Measurements from ENCODE around the gene FOXO6. TPM values are rescaled to one million over a fixed set of nuclear protein-coding genes. Genes with fewer than 3 reads are reported as not detected.

The FOXO6 gene
- polyA plus RNA-seq, 1 donor (not counting 4 experiments of a cell fraction or from before 2014, with no cell fraction given): not detected

- Histone ChIP-seq H3K9ac (ENCODE audit: control insufficient read depth, extremely low read depth, insufficient read depth, low read length) (no peak overlapping the region), H3K4me2 (ENCODE audit: control insufficient read depth, extremely low read depth, insufficient read depth, low read depth, low read length) (no peak overlapping the region), H3K4me3 (ENCODE audit: control insufficient read depth in 2 of 3, extremely low read depth in 1 of 3, insufficient read depth in 2 of 3, low read depth in 1 of 3, low read length in 3 of 3) (no peak overlapping the region), H2AFZ (ENCODE audit: control insufficient read depth, low read length) (no peak overlapping the region), H3K4me1 (ENCODE audit: control insufficient read depth, extremely low read depth, insufficient read depth, low read length) (peaks cover 2% of the 10 kb centered on the region), H3K36me3 (ENCODE audit: control insufficient read depth in 2 of 2, extremely low read depth in 1 of 2, insufficient read depth in 2 of 2, low read length in 2 of 2) (no peaks in the 10 kb centered on the region), H3K9me3 (ENCODE audit: control insufficient read depth, low read depth, low read length) (no peaks in the 10 kb centered on the region), H3K27ac (ENCODE audit: control insufficient read depth, insufficient read depth, low read length) (no peak overlapping the region), H3K79me2 (ENCODE audit: control insufficient read depth, insufficient read depth, low read length) (no peaks in the 10 kb centered on the region), H3K9me1 (ENCODE audit: control insufficient read depth, extremely low read depth, insufficient read depth, low read length) (no peaks in the 10 kb centered on the region), H4K20me1 (ENCODE audit: control insufficient read depth, extremely low read depth, insufficient read depth, low read length) (no peaks in the 10 kb centered on the region), H3K27me3 (ENCODE audit: control insufficient read depth, extremely low read depth, insufficient read depth, low read length) (peaks cover 51% of the 10 kb centered on the region)
- DNase-seq (ENCODE audit: low read depth, low spot score): no peak
- TF ChIP-seq EZH2 (IDR thresholded peaks at IDR 0.05; ENCODE audit: low read length) (no peak), CTCF (optimal IDR thresholded peaks at IDR 0.05 in 1 of 3, IDR thresholded peaks at IDR 0.05 in 1 of 3, conservative IDR thresholded peaks at IDR 0.05 in 1 of 3; ENCODE audit: extremely low read depth in 1 of 3, insufficient read depth in 2 of 3, low read length in 3 of 3) (no peak)
- dilution Hi-C loops (cut with MboI; ENCODE audit: extremely low pct_ligation_motif_present, low sequenced_read_pairs): no loop called here
- FAIRE-seq: no peak
These were observed 9.7 kb downstream of the FOXO6 start for GRCh38 chr1:41370756-41371420.

- no peak for TF ChIP-seq EZH2 (IDR thresholded peaks at IDR 0.05; ENCODE audit: low read length)
- no peak for TF ChIP-seq CTCF (optimal IDR thresholded peaks at IDR 0.05 in 1 of 3, IDR thresholded peaks at IDR 0.05 in 1 of 3, conservative IDR thresholded peaks at IDR 0.05 in 1 of 3; ENCODE audit: extremely low read depth in 1 of 3, insufficient read depth in 2 of 3, low read length in 3 of 3)
- H3K27ac ChIP-seq (ENCODE audit: control insufficient read depth, insufficient read depth, low read length): no peak overlapping the region
- no peaks in the 10 kb centered on the region for H3K4me1 ChIP-seq (ENCODE audit: control insufficient read depth, extremely low read depth, insufficient read depth, low read length)
- no peak overlapping the region for H3K9ac ChIP-seq (ENCODE audit: control insufficient read depth, extremely low read depth, insufficient read depth, low read length)
- no peaks in the 10 kb centered on the region for H3K9me3 ChIP-seq (ENCODE audit: control insufficient read depth, low read depth, low read length)
- H3K79me2 ChIP-seq (ENCODE audit: control insufficient read depth, insufficient read depth, low read length): no peaks in the 10 kb centered on the region
- H3K4me2 ChIP-seq (ENCODE audit: control insufficient read depth, extremely low read depth, insufficient read depth, low read depth, low read length): no peak overlapping the region
- FAIRE-seq (no peak), DNase-seq (ENCODE audit: low read depth, low spot score) (no peak)
- no peaks in the 10 kb centered on the region for H3K9me1 ChIP-seq (ENCODE audit: control insufficient read depth, extremely low read depth, insufficient read depth, low read length)
- peaks cover 42% of the 10 kb centered on the region for H3K27me3 ChIP-seq (ENCODE audit: control insufficient read depth, extremely low read depth, insufficient read depth, low read length)
- dilution Hi-C loops (cut with MboI; ENCODE audit: extremely low pct_ligation_motif_present, low sequenced_read_pairs): no loop called here
- H3K4me3 ChIP-seq (ENCODE audit: control insufficient read depth in 2 of 3, extremely low read depth in 1 of 3, insufficient read depth in 2 of 3, low read depth in 1 of 3, low read length in 3 of 3): no peak overlapping the region
- H2AFZ ChIP-seq (ENCODE audit: control insufficient read depth, low read length): no peak overlapping the region
- no peaks in the 10 kb centered on the region for H3K36me3 ChIP-seq (ENCODE audit: control insufficient read depth in 2 of 2, extremely low read depth in 1 of 2, insufficient read depth in 2 of 2, low read length in 2 of 2)
- no peaks in the 10 kb centered on the region for H4K20me1 ChIP-seq (ENCODE audit: control insufficient read depth, extremely low read depth, insufficient read depth, low read length)
These were observed 10.7 kb downstream of the FOXO6 start for GRCh38 chr1:41371630-41372599.
